Peyer's patch (tissue), 4 donors: ENCODE measurements around the gene ID1.

Source experiments
- CTCF ChIP-seq, 6 experiments: fragments of 450-650 bp in 4 of 6; fragments of 200-600 bp in 2 of 6; sonication (generic) in 1 of 6; IDR thresholded peaks; one replicate each; pipeline ENCODE4 v1.5.1; 2017 to 2019; ENCODE audit warnings: antibody characterized with exemption in 6 of 6, mild to moderate bottlenecking in 3 of 6, moderate library complexity in 1 of 6
- POLR2A ChIP-seq, 2 donors: fragments of 450-650 bp; IDR thresholded peaks; one replicate each; pipeline ENCODE4 v1.5.1; 2017; ENCODE audit warnings: antibody characterized with exemption in 2 of 2, mild to moderate bottlenecking in 2 of 2, moderate library complexity in 2 of 2

GRCh38 chr20:31580706-31581105, 24.4 kb upstream of the ID1 start:
- TF ChIP-seq CTCF (IDR thresholded peaks at IDR 0.05) (no peak), POLR2A (IDR thresholded peaks at IDR 0.05) (no peak)
